Psoas muscle (tissue), 8 donors: ENCODE data around the gene SYS1. TPM values are rescaled to one million over a fixed set of nuclear protein-coding genes. Genes with fewer than 3 reads are reported as not detected.

Experiments
- ATAC-seq, 4 donors: fragments of 200-7000 bp; cut with Tn5 transposase; one replicate each; pipeline ENCODE4 v1.9.1; 2020; ENCODE audit warnings: moderate library complexity in 3 of 4, mild to moderate bottlenecking in 2 of 4
- DNase-seq, 2 donors: peaks; one replicate each; pipeline ENCODE4 v3.0.0-alpha.2; 2020
- H3K27ac ChIP-seq: fragments of 200-600 bp; one replicate; pipeline ENCODE4 v1.8.0; 2022
- H3K27me3 ChIP-seq, 3 donors: fragments of 200-600 bp in 1 of 3; one replicate each; pipeline versions ENCODE4 v1.6.1 to v1.8.0; 2013 to 2022; ENCODE audit warnings: low read length in 2 of 3, mild to moderate bottlenecking in 2 of 3, moderate library complexity in 1 of 3; ENCODE audit not compliant: insufficient read depth in 3 of 3
- H3K36me3 ChIP-seq, 2 donors: fragments of 200-600 bp in 1 of 2; one replicate each; pipeline versions ENCODE4 v1.6.1 to v1.8.0; 2013 to 2022; ENCODE audit warnings: low read depth in 1 of 2, mild to moderate bottlenecking in 1 of 2, moderate library complexity in 1 of 2; ENCODE audit not compliant: insufficient read depth in 1 of 2
- H3K4me1 ChIP-seq: fragments of 200-600 bp; one replicate; pipeline ENCODE4 v1.8.0; 2022
- H3K4me3 ChIP-seq: fragments of 200-600 bp; one replicate; pipeline ENCODE4 v1.8.0; 2022; ENCODE audit warnings: mild to moderate bottlenecking
- H3K9me3 ChIP-seq: fragments of 200-600 bp; one replicate; pipeline ENCODE4 v1.8.0; 2022
- CTCF ChIP-seq: fragments of 200-600 bp; IDR thresholded peaks from one replicate; pipeline ENCODE4 v1.8.0; 2022; ENCODE audit warnings: antibody characterized with exemption
- WGBS, 3 donors: extraction: QIAGEN DNeasy Blood & Tissue Kit; methylation state at CpG; one replicate each; pipeline versions ENCODE4 v1.1.6 to v1.1.7; 2013; 5-methylcytosine and 5-hydroxymethylcytosine counted together
- intact Hi-C, 2 donors: fragments of 100-400 bp; cut with DNase I; formaldehyde crosslinking; loops; one replicate each; pipeline versions ENCODE4 v1.11.0 to v1.14.2; 2022
- long read RNA-seq, 2 donors: library from polyadenylated mRNA; unstranded; transcript quantifications; one replicate each; pipeline ENCODE4 v2.0.0, GENCODE V29; 2021
- polyA plus RNA-seq, 3 donors: library from polyadenylated mRNA; stranded (reverse); fragments of 200-250 nt; gene quantifications; one replicate each; pipeline ENCODE4 v1.2.3, GENCODE V29; 2013
- total RNA-seq, 4 donors: library from RNA; stranded (reverse); fragmentation: NEBNext Ultra II Directional in 2 of 4; extraction: Animal tissue kit (Norgen Biotek cat#: 25700) in 2 of 4; gene quantifications; one replicate each; pipeline versions ENCODE4 v1.2.1 to v1.2.4, GENCODE V29; 2021 to 2023
- donor health status: healthy with polysubstance abuse.
- donor health status: DM: no; HTN: no; CAD: no; lungs with moderate emphysema.
- donor health status: Bipolar disorder and iron deficiency.
- donor health status: healthy.
- donor health status: DM: yes; HTN: yes; CAD: no.
- donor health status: DM: no; HTN: no; CAD: no.
- donor health status: DM: no; HTN: no; CAD: no.
- donor health status: DM: yes; HTN: yes; CAD: no.

The SYS1 gene
- 10 to 100 TPM; 17.1 to 29.6 (median 22.9) TPM for total RNA-seq
- 10 to 100 TPM; 40.9 to 73.3 (median 58.1) TPM for polyA plus RNA-seq
- long read RNA-seq, donor 1, transcript SYS1-201 (4 exons, 2,862 nt), result major isoform, 19 of 20 reads
- long read RNA-seq, donor 1, partial matches to known transcripts, result 0 of 20 reads
- long read RNA-seq, donor 1, other reads (novel, unspliced or antisense), result 1 of 20 reads
- long read RNA-seq, donor 2, transcript SYS1-201 (4 exons, 2,862 nt), result major isoform, 110 of 115 reads
- long read RNA-seq, donor 2, partial matches to known transcripts, result 0 of 115 reads
- long read RNA-seq, donor 2, other reads (novel, unspliced or antisense), result 3 of 115 reads

DNA sequence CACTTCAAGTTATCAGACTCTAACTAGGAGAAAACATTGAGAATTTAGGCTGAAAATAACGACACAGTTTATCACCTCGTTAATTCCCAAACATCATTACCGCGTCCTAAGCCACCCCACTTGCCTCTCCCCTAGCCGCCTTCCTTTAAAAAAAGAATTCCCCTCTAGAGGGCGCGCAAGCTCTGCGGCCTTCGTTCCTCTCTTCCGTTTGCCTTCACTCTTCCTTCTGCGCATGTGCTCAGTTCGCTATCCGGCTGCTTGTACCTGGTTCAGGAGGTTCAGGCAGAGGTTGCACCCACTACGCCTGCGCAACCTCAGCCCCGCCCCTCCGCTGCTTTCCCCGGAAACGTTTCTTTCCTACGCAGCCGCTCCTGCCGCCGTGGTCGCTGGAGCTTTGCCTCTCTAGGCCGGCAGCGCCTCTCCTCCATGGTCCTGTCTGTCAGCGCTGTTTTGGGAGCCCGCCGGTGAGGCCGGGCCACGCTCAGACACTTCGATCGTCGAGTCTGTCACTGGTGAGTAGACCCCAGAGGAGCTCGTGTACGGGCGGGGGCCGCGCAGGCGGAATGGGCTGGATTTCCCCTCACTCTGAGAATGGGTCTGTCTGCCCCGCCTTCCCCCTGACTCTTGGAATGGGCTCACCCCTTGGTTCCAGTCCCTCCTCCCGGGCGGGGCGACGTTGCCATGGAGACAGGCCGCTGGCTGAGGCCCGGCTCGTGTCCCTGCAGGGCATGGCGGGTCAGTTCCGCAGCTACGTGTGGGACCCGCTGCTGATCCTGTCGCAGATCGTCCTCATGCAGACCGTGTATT is at the start of gene SYS1:
Gene SYS1, plus strand, starts transcription at position 353 of the 807 bp plus-strand sequence. Its CDS starts 376 bp downstream, at position 729.
- Histone ChIP-seq H3K27me3 (no peaks in the 10 kb centered on the region), H3K27ac (peak within 1 kb of the TSS; percentile 93), H3K9me3 (no peaks in the 10 kb centered on the region), H3K4me3 (peak within 1 kb of the TSS; percentile 83), H3K4me1 (peaks cover 36% of the 10 kb centered on the region), H3K36me3 (peaks cover 9 to 34% of the 10 kb centered on the region in 2 donors)
- 0% methylated on average over 55 of the region's 55 CpGs for WGBS, 3 donors
- peak; percentile 90 for TF ChIP-seq CTCF
- intact Hi-C loops, result loop anchor here (2.0 kb wide), 2 partner anchors 16 to 74 kb away; no protein-coding TSS in a partner anchor
- DNase-seq, result peak; percentile 98 to 99
- peak; percentile 75 to 85 (median 82) for ATAC-seq

DNA sequence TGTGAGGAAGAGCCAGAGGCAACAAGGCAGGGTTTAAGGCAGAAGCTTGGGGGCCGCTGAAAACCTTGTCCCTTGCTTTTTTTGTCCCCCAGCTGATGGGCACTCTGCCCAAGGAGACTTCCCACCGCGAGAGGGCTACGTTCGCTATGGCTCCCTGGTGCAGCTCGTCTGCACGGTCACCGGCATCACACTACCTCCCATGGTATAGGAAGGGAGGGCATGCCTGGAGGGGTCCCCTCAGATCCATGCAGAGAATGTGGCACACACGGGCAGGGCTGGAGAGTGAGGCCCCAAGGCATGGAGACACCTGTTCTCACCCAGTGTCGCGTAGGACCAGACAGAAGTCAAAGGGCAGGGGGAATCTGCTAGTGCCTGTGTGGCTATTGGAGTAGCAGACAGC is 49.0 kb upstream of the SYS1 start:
- Histone ChIP-seq H3K4me1 (no peaks in the 10 kb centered on the region), H3K9me3 (no peaks in the 10 kb centered on the region), H3K36me3 (no peaks in the 10 kb centered on the region), H3K27ac (no peak overlapping the region), H3K27me3 (peaks cover 0 to 49% (median 11%) of the 10 kb centered on the region in 3 donors), H3K4me3 (no peak overlapping the region)
- DNase-seq, result peak in 1 of 2 donors; percentile 24
- no peak for ATAC-seq
- no peak for TF ChIP-seq CTCF
- intact Hi-C loops, result no loop called here
- WGBS, 3 donors, result 61 to 78% (median 75%) methylated on average over 11 of the region's 11 CpGs

DNA sequence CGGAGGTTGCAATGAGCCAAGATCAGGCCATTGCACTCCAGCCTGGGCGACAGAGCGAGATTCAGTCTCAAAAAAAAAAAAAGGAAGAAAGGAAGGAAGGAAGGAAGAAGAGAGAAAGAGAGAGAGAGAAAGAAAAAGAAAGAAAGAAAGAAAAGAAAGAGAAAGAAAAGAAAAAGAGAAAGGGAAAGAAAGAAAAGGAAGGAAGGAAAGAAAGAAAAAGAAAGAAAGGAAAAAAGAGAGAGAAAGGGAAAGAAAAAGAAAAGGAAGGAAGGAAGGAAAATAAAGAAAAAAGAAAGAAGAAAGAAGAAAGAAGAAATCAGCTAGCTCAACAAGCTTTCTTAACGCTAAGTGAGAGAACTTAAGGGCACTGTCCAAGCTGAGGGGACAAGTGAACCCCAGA is 47.3 kb upstream of the SYS1 start:
- Histone ChIP-seq H3K4me1 (no peaks in the 10 kb centered on the region), H3K9me3 (no peaks in the 10 kb centered on the region), H3K36me3 (no peaks in the 10 kb centered on the region), H3K27ac (no peak overlapping the region), H3K27me3 (peaks cover 0 to 49% (median 11%) of the 10 kb centered on the region in 3 donors), H3K4me3 (no peak overlapping the region)
- no peak for TF ChIP-seq CTCF
- intact Hi-C loops, result no loop called here
- ATAC-seq (no peak), DNase-seq (no peak)
- 86 to 91% (median 88%) methylated on average over 4 of the region's 4 CpGs for WGBS, 3 donors

- 18 to 26% (median 22%) methylated on average over 68 to 71 of the region's 71 CpGs for WGBS, 3 donors
- ATAC-seq (no peak), DNase-seq (peak in 1 of 2 donors; percentile 41)
- intact Hi-C loops, result no loop called here
- H3K27me3 ChIP-seq, result peaks cover 0 to 43% (median 11%) of the 10 kb centered on the region in 3 donors
- H3K36me3 ChIP-seq, result no peaks in the 10 kb centered on the region
- H3K4me1 ChIP-seq, result no peaks in the 10 kb centered on the region
- no peak for TF ChIP-seq CTCF
- no peaks in the 10 kb centered on the region for H3K9me3 ChIP-seq
- no peak overlapping the region for H3K27ac ChIP-seq
- no peak overlapping the region for H3K4me3 ChIP-seq
Observed at GRCh38 chr20:45316150-45317080, 46.5 kb upstream of the SYS1 start.
